Activated CD4-positive, alpha-beta memory T cell treated with anti-CD3 and anti-CD28 coated beads, Interleukin-2, amount 10 ng/mL, durations not matched to agents 7 days and 5 days (primary cell): ENCODE measurements around the gene NADK. TPM values are rescaled to one million over a fixed set of nuclear protein-coding genes. Genes with fewer than 3 reads are reported as not detected.
"Not testable (repeated sequence)": the region's sequence is repeated elsewhere in the genome, so short reads cannot be mapped to it uniquely, and the experiment has no call there.

ENCODE experiments used
- CTCF ChIA-PET: fragments of 350-600 bp; sonication (Branson Sonifier 250); formaldehyde crosslinking; loops from one replicate; lab custom pipeline; 2021; ENCODE audit warnings: antibody characterized with exemption, inconsistent platforms; lab: Charles Lee
- POLR2A ChIA-PET: fragments of 350-600 bp; sonication (Branson Sonifier 250); formaldehyde crosslinking; loops from one replicate; lab custom pipeline; 2021; ENCODE audit warnings: antibody characterized with exemption; lab: Charles Lee
- DNase-seq: peaks from one replicate; pipeline ENCODE4 v3.0.0-alpha.2; 2020
- H3K27ac Mint-ChIP-seq: one replicate; pipeline ENCODE4 v1.8.0; 2021; ENCODE audit warnings: mild to moderate bottlenecking, mixed read lengths
- H3K27me3 Mint-ChIP-seq: one replicate; pipeline ENCODE4 v1.8.0; 2021; ENCODE audit warnings: mixed read lengths
- H3K36me3 Mint-ChIP-seq: one replicate; pipeline ENCODE4 v1.8.0; 2021; ENCODE audit warnings: low read depth, mixed read lengths
- H3K4me1 Mint-ChIP-seq: one replicate; pipeline ENCODE4 v1.8.0; 2021; ENCODE audit warnings: mixed read lengths
- H3K4me3 Mint-ChIP-seq: one replicate; pipeline ENCODE4 v1.8.0; 2021; ENCODE audit warnings: mild to moderate bottlenecking, mixed read lengths
- H3K9me3 Mint-ChIP-seq: one replicate; pipeline ENCODE4 v1.8.0; 2021; ENCODE audit warnings: mixed read lengths
- total RNA-seq, 2 experiments: library from RNA; stranded (reverse); gene quantifications; one replicate each; pipeline ENCODE4 v1.2.3, GENCODE V29; 2021

The NADK gene
- total RNA-seq, 2 experiments from 2014 or later, result 78.0 to 81.5 TPM

DNA sequence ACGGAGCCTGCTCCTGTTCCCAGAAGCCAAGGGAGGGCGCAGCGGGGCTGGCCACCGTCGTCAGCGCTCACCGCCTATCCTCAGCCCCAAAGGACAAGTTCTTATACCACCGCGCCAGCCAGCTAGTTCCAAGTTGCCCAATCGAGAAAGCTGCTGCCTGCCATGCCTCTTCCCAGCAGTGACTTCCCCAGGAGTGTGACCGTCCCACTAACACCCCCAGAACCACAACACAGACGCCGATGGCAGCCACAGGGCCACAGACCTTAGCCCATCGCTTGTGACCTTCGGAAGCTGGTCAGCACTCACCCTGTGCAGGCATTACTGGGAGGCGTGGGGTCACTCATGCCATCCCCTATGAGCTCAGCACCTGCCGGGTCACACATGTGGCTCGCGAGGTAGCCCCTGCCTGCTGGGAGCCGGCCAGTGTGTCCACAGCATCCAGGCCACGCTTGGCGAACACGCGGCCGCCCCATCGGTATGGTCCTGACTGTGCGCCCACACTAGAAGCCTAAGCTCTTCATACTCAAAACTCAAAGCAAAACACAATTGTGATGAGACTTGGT lies 20.1 kb downstream of the NADK start:
- H3K4me1 Mint-ChIP-seq, result no peaks in the 10 kb centered on the region
- ChIA-PET POLR2A (interaction anchor here (0.6 kb wide), 1 partner anchor 25 kb away, joined by 3 read pairs; no protein-coding TSS in a partner anchor), CTCF (interaction anchor here (0.8 to 1.1 kb wide), 2 partner anchors 11 to 148 kb away, joined by 3 read pairs; no protein-coding TSS in a partner anchor)
- peaks cover 31% of the 10 kb centered on the region for H3K36me3 Mint-ChIP-seq
- no peak for DNase-seq
- no peaks in the 10 kb centered on the region for H3K9me3 Mint-ChIP-seq
- H3K27me3 Mint-ChIP-seq, result no peaks in the 10 kb centered on the region
- no peak overlapping the region for H3K27ac Mint-ChIP-seq
- H3K4me3 Mint-ChIP-seq, result no peak overlapping the region

DNA sequence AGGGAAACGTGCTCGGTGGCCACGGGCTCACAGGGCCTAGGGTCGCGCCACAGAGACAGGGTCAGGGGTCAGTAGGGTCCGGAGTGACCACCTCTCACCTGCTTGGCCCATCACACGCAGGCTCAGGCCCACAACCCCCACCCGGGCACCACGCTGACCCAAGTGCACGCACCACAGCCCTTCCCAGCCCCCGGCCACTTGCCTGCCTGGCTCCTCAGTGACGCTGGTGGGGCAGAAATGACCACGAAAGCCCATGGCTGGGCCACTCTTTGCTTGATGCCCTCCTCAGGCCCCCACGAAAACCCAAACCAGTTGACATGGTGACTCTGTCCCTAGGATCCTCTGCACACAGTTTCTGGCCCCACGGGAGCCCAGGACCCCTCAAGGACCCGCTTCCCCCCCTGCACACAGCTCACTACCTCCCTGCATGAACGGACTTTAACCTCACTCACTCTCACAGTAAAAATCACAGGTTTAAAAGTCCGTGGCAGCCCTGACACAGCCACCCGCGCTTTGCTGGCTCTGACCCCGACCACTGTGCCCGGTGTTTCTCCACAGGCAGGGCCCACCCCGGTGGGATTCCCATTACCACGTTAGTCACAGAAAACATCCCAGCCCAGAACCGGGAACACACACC lies 20.7 kb downstream of the NADK start:
- Mint-ChIP-seq H3K27ac (peak overlapping the region; percentile 40), H3K36me3 (peaks cover 34% of the 10 kb centered on the region), H3K4me3 (no peak overlapping the region), H3K9me3 (no peaks in the 10 kb centered on the region), H3K27me3 (no peaks in the 10 kb centered on the region), H3K4me1 (no peaks in the 10 kb centered on the region)
- ChIA-PET POLR2A (interaction anchor here (0.6 kb wide), 1 partner anchor 26 kb away, joined by 3 read pairs; no protein-coding TSS in a partner anchor), CTCF (interaction anchor here (1.1 kb wide), 1 partner anchor 148 kb away, joined by 3 read pairs; no protein-coding TSS in a partner anchor)
- no peak for DNase-seq

DNA sequence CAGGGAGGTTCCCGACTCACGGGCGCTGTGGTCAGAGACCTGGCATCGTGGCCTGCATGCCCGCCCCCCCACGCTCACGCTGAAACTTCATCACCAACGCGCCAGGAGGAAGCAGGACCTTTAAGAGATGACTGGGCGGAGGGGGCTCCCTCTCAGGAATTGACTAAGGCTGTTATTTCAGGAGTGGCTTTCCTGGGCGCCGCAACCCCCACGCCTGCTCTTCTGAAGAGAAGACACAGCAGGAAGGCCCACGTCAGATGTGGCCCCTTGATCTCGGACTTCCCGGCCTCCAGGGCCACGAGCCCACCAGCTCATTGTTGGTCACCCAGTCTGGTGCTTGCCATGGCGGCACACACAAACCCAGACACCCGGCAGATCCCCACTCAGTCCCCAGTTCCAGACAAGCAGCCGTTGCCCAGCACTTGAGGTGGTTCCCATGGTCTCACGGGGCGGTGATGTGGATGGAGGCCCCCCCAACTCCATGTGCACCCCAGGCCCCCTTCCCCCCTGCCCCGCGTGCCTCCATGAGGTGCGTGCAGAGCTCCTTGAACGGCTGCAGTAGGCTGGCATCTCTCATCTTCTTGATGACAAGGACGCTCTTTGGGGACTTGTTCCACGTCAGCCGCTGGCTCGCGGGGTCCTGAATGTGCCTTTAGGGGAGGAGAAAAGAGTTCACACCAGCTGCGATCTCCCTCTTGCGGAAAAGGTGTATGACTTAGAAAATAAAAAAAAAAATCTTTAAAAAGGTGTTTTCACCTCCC lies 21.4 kb downstream of the NADK start:
- ChIA-PET CTCF (no interaction called here), POLR2A (no interaction called here)
- Mint-ChIP-seq H3K27ac (no peak overlapping the region), H3K9me3 (no peaks in the 10 kb centered on the region), H3K4me3 (no peak overlapping the region), H3K27me3 (no peaks in the 10 kb centered on the region), H3K36me3 (peaks cover 32% of the 10 kb centered on the region), H3K4me1 (no peaks in the 10 kb centered on the region)
- no peak for DNase-seq

DNA sequence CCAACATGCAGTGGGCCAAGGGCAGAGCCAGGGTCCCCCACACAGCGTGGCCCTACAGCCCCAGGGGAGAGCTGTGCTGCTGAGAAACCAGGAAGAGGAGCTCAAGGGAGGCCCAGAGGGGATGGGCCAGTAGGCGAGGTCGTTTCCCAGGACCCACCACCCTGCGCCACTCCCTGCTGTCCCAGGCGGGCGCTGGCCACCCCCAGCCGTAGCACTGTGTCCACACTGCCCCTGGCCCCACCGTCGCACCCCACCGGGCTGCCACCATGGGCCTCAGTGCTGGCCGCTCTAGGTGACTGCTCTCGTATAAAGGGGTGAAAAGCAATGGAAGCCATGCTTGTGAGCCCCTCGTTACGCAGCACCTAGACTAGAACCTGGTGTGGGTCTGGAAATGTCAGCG lies 22.4 kb downstream of the NADK start:
- H3K36me3 Mint-ChIP-seq, result peaks cover 24% of the 10 kb centered on the region
- DNase-seq, result no peak
- no peaks in the 10 kb centered on the region for H3K4me1 Mint-ChIP-seq
- H3K27ac Mint-ChIP-seq, result no peak overlapping the region
- CTCF ChIA-PET, result no interaction called here
- POLR2A ChIA-PET, result no interaction called here
- no peaks in the 10 kb centered on the region for H3K27me3 Mint-ChIP-seq
- no peaks in the 10 kb centered on the region for H3K9me3 Mint-ChIP-seq
- H3K4me3 Mint-ChIP-seq, result no peak overlapping the region

DNA sequence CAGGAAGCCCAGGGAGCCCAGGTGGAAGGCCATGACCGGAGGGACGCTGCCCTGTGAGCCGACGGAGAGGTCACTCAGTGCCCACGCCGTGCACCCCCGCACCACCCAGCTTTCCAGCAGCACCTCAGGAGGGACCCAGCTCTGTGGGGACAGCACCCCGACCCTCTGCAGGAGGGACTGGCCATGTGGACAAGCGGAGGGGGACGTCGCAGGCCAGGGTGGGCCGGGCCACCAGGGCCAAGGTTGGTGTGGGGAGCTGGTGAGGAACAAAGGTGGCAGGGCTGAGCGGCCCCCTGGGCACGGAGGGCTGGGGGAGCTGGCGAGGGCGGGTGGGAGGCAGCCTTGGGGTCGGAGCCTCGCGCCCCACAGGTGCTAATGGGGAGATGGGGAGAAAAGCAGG lies 22.8 kb downstream of the NADK start:
- no peak overlapping the region for H3K27ac Mint-ChIP-seq
- H3K36me3 Mint-ChIP-seq, result peaks cover 24% of the 10 kb centered on the region
- ChIA-PET CTCF (interaction anchor here (1.0 kb wide), 1 partner anchor 153 kb away, joined by 3 read pairs; no protein-coding TSS in a partner anchor), POLR2A (no interaction called here)
- no peak overlapping the region for H3K4me3 Mint-ChIP-seq
- no peaks in the 10 kb centered on the region for H3K27me3 Mint-ChIP-seq
- no peak for DNase-seq
- no peaks in the 10 kb centered on the region for H3K9me3 Mint-ChIP-seq
- no peaks in the 10 kb centered on the region for H3K4me1 Mint-ChIP-seq

DNA sequence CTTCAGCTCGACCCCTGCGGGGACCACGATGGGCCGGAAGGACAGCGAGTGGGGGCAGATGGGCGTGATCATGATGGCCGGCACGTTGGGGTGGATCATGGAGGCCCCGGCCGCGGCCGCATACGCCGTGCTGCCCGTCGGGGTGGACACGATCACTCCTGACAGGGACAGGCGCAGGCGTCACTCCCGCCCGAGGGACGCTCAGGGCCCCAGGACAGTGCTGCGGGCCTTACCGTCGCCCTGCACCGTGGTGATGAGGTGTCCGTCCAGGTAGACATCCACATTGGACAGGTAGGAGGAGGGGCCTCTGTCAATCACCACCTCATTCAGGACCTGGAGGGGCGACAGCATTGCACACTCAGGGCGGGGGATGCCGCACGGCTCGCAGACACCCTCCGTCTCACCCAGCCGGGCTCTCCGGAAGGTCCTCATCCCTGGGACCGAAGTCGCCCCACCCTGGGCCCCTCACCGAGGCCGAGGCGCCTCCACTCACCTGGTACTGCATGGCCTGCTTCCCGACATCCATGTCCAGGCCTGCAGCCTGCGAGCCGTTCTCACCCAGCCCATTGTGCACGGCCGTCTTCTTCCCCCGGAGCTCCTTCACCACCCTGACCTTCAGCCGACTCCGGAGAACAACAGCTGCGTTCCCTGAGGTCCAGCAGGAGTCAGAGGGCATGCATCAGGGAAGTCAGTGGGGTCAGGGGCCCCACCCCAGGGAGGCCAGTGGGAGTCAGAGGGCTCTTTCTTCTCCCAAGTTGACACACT lies 24.0 kb downstream of the NADK start:
- CTCF ChIA-PET, result interaction anchor here (1.0 kb wide), 1 partner anchor 155 kb away, joined by 3 read pairs; no protein-coding TSS in a partner anchor
- Mint-ChIP-seq H3K27me3 (no peaks in the 10 kb centered on the region), H3K4me1 (peaks cover 2% of the 10 kb centered on the region), H3K27ac (no peak overlapping the region), H3K4me3 (no peak overlapping the region), H3K36me3 (peaks cover 23% of the 10 kb centered on the region), H3K9me3 (no peaks in the 10 kb centered on the region)
- POLR2A ChIA-PET, result no interaction called here
- no peak for DNase-seq

DNA sequence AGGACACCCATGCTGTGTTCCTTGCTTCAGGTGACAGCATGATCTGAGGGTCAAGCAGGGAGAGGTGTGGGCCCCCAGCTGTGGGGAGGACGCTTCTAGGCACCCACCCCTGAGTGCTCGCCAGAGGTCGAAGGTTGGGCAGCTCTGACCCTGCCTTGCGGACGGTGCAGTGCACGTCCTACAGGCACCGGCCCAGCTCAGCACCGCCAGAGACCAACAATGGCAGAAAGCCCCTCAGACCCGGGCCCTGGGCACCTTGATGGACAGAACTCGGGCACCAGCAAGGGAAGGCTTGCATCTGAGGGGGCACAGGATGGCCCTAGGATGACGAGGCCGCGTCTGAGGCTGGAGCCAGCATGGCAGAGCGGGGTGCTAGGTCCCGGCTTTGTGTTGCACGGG lies 24.7 kb downstream of the NADK start:
- Mint-ChIP-seq H3K4me1 (peaks cover 3% of the 10 kb centered on the region), H3K9me3 (no peaks in the 10 kb centered on the region), H3K27me3 (no peaks in the 10 kb centered on the region), H3K36me3 (peaks cover 20% of the 10 kb centered on the region), H3K27ac (no peak overlapping the region), H3K4me3 (no peak overlapping the region)
- no peak for DNase-seq
- POLR2A ChIA-PET, result no interaction called here
- CTCF ChIA-PET, result no interaction called here

DNA sequence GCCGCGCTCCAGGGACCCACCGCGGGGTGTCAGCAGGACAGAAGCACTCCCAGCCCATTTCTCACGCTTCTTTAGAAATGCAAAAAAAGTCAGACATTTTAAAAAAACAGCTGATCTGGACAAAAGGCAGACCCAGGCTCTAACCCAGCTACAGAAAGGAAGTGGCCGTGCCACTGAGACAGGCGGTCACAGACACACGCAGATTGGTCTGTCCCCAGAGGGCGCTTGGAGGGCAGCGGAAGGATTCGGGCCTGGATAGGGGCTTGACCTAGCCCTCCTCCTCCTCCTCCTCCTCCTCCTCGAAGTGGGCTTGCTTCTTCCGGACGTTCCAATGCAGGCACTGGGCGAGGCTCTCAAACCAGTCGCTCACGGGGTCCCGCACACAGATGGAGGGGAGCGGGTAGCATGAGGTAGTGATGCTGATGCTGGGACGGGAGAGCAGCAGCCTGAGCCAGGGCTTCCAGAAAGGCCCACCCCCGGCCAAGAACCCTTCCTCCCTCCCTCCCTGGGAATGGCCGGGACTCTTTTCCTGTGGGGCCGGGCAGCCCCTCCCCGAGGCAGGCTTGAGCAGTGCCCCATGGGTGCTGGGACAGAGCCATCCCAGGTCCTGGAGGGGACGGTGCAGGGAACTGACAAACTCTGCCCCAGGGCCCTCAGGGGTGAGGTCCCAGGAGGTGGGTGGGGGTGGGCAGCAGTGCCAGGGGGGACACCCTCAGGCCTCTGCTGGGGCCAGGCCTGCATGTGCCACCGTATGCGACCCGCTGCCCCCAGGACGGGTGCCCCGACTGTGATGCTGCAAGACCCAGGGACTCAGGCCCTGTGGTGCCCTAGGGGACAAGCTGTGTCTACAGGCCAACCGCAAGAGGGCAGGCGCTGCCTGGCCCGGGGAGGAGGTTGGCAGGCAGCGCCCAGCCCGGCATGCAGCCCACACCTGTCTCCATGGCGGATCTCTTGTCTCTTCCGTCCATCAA lies 25.3 kb downstream of the NADK start:
- no peak for DNase-seq
- Mint-ChIP-seq H3K4me1 (peaks cover 6% of the 10 kb centered on the region), H3K27me3 (no peaks in the 10 kb centered on the region), H3K27ac (no peak overlapping the region), H3K9me3 (no peaks in the 10 kb centered on the region), H3K36me3 (peaks cover 19% of the 10 kb centered on the region), H3K4me3 (no peak overlapping the region)
- POLR2A ChIA-PET, result interaction anchor here (0.8 kb wide), 1 partner anchor 28 kb away, joined by 3 read pairs; no protein-coding TSS in a partner anchor
- CTCF ChIA-PET, result no interaction called here

DNA sequence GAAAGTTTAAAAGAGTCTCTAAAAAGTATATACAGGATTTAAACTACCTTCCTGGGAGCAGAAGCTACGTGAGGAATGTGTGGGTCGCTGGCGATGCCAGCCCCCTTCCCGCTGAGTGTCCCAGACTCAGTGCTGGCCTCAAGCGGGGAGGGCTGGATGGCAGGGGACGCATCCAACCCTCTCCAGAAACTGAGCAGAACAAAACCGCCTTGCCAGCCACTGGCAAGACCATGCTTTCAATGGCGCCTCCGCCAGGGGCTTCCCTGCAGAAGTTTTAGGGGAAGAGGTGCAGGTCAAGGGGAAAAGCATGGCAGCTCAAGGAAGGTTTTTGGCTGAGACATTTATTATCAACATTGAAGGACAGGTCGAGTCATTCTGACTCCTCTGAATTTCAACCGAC lies 26.1 kb downstream of the NADK start:
- ChIA-PET CTCF (no interaction called here), POLR2A (interaction anchor here (0.8 kb wide), 1 partner anchor 28 kb away, joined by 3 read pairs; no protein-coding TSS in a partner anchor)
- Mint-ChIP-seq H3K4me3 (no peak overlapping the region), H3K4me1 (peaks cover 6% of the 10 kb centered on the region), H3K27me3 (no peaks in the 10 kb centered on the region), H3K9me3 (no peaks in the 10 kb centered on the region), H3K27ac (no peak overlapping the region), H3K36me3 (peaks cover 16% of the 10 kb centered on the region)
- DNase-seq, result no peak

DNA sequence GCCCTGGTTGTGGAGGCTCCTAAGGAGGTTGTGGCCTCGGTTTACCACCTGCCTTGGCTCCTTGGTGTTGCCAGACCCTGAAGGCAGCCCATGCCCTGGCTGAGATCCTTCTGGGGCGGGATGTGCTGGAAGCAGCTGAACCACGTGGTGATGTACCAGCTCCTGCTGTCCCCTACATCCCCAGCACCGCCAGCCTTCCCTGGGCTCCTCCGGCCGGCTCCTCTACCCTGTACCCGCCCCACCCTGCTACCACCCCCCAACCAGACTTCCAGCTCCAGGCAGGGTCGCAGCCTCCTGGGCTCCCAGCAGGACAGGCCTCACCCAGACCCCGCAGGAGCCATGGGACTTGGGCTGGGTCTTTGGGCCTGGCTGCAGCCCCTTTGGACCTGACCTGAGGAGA lies 28.3 kb downstream of the NADK start:
- DNase-seq, POLR2A ChIA-PET, H3K4me3 Mint-ChIP-seq, CTCF ChIA-PET, H3K36me3 Mint-ChIP-seq, H3K27ac Mint-ChIP-seq, H3K27me3 Mint-ChIP-seq, H3K4me1 Mint-ChIP-seq, H3K9me3 Mint-ChIP-seq: not testable (repeated sequence)

DNA sequence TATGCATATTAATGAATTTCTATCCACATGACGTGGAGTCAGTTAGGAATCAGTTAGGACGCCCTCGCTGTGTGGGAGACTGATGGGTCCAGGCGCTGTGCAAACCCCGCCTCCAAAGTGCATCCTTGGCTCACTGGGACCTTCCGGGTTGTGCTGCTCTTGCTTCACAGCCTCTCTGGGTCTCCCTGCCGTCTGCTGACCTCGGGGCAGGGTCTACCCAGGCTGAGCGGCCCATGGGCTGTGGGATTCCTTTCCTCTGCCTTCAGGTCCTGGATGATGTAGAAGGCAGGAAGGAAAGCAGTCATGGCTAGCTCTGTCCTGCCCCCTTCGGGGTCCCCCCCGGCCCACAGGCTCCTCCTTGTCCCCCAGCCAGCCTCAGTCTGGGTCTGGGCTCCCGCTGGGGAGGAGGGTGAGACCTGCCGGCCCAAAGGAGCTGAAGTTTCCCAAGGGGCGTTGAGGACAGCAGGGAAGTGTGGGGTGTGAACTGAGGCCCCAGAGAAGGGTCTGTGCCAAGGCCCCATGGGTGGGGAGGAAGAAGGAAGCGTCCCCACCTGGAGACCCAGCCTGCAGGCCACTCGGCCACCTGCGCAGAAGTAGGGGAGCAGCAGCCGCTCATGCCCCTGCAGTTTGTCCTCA lies 29.5 kb downstream of the NADK start:
- H3K27me3 Mint-ChIP-seq, result no peaks in the 10 kb centered on the region
- ChIA-PET POLR2A (no interaction called here), CTCF (no interaction called here)
- no peak overlapping the region for H3K4me3 Mint-ChIP-seq
- H3K36me3 Mint-ChIP-seq, result peaks cover 7% of the 10 kb centered on the region
- H3K9me3 Mint-ChIP-seq, result no peaks in the 10 kb centered on the region
- no peak overlapping the region for H3K27ac Mint-ChIP-seq
- DNase-seq, result no peak
- peaks cover 6% of the 10 kb centered on the region for H3K4me1 Mint-ChIP-seq

DNA sequence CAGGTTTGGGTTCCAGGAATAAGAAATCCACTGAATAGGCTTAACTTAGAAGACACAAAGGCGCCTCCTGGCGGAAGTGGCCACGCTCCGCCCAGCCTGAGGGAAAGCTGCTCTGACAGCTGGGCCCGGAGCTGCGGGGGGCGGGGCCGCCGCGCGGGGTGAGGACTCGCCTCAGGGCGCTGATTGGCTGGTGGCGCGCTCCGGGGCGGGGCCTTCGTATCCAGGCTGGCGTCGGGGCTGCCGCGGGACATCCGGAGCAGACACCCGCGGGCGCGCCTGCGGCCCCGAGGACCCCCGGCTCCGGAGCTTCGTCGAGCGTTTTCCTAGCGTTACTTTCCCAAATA lies 31.7 kb downstream of the NADK start:
- CTCF ChIA-PET, DNase-seq, H3K4me1 Mint-ChIP-seq, POLR2A ChIA-PET, H3K9me3 Mint-ChIP-seq, H3K4me3 Mint-ChIP-seq, H3K27me3 Mint-ChIP-seq, H3K36me3 Mint-ChIP-seq: not testable (repeated sequence)
- peak overlapping the region; percentile 21 for H3K27ac Mint-ChIP-seq
